GM23338 (cell line): ENCODE measurements around the gene CES2.

ENCODE experiments used
- CTCF ChIP-seq, 2 experiments: fragments of 200-600 bp in 1 of 2; sonication (generic) in 1 of 2; conservative IDR thresholded peaks; 2 replicates each; pipeline versions ENCODE4 v1.5.1 to v1.6.1; 2016 to 2017; ENCODE audit warnings: antibody characterized with exemption in 2 of 2, low read depth in 2 of 2, mild to moderate bottlenecking in 2 of 2, moderate library complexity in 1 of 2
- EZH2phosphoT487 ChIP-seq: fragments of 200-600 bp; sonication (generic); IDR thresholded peaks from one replicate; pipeline ENCODE4 v1.8.1; 2018; ENCODE audit warnings: antibody characterized with exemption; ENCODE audit not compliant: unreplicated experiment

GRCh38 chr16:66906916-66907836 is 28.1 kb upstream of the CES2 start:
- TF ChIP-seq CTCF (conservative IDR thresholded peaks at IDR 0.05; ENCODE audit: low read depth in 2 of 2) (no peak), EZH2phosphoT487 (no peak)
